Hematopoietic multipotent progenitor cell treated with erythropoietin and hydrocortisone succinate and interleukin-3 and kit ligand, for 17 days (in vitro differentiated cells): ENCODE results near the gene FRMD6.
"Not testable (repeated sequence)": the region's sequence is repeated elsewhere in the genome, so short reads cannot be mapped to it uniquely, and the experiment has no call there.

Source experiments
- DNase-seq: peaks from one replicate; pipeline ENCODE4 v3.0.0-alpha.2; 2015; ENCODE audit warnings: low spot score

Gene FRMD6

DNA sequence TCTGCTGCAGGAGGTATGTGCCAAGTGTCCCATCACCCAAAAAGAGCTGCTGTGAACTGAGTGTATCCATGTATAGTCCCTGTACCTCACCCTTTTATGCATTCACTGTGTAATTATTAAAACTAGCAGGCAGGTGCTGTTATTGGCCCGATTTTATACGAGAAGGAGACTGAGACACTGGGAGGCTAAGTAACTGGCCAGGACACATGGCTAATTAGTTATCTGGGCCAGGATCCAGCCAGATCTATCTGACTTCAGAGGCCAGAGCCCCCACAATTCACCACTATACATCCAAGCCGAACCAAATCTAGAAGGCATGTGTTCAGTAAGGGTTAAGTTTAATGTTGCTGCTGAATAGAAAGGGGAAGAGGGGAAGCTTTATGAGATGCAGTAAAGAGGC lies 73.4 kb downstream of the FRMD6 start:
- DNase-seq: no peak

DNA sequence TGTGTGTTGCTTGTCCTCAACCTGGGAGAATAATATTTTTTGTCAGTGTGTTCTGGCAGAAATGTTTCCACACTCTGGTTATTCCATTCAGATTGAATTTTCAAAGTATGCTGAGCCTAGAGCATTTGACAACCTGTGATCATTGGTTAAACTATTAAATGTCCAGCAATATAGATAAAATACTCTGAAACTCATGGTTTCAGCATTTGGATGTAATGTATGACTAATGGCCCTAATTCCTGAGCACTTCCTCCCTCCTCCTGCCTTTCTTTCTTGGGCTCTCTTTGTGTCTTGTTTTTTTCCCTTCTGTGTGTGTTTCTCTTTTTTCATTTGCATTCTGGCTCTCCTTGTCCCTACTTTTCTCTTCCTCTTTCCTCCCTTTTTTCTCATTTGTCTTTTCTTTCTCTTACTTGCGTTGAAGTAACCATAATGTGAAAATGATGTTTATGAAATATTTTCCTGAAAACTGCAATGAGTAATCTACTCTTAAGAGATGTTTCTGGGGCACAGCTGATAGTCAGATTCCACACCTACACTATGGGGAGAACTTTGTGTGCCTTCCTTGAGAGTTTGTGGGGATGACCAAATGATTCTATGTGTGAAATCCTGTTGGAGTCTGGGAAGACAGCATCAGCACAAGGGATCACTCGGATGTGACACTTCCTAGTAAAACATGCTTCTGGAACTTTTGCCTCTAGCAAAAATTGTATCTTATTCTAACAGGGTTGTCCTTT lies 74.6 kb downstream of the FRMD6 start:
- no peak for DNase-seq

DNA sequence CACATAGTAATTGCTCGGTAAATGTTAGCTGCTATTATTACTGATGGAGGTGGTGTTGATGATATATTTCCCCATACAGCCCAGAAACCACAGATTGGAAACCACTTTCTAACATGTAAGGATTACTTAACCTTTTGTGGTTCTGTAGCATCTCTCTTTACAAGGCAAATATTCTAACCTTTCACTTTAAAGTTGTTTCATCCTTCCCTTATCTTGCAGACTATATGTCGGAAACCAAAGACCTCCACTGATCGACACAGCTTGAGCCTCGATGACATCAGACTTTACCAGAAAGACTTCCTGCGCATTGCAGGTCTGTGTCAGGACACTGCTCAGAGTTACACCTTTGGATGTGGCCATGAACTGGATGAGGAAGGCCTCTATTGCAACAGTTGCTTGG lies 75.8 kb downstream of the FRMD6 start:
- DNase-seq: no peak

DNA sequence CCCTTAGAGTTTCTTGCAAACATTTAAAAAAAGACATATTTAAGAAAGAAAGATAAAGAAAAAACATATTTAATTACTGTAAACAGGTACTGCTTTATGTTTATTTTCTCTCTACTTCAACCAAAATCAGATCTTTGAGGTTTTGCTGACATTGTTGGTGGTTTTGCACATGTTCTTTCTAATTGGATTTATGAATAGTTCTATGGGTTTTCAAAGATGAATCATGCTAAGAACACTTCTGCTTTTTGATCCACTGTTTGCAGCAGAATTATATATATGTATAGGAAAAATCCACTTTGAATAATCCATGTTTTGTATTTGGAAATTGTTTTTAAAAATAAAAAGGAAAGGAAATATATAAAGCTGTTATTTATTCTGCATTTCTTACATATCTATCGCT lies 78.4 kb downstream of the FRMD6 start:
- no peak for DNase-seq

DNA sequence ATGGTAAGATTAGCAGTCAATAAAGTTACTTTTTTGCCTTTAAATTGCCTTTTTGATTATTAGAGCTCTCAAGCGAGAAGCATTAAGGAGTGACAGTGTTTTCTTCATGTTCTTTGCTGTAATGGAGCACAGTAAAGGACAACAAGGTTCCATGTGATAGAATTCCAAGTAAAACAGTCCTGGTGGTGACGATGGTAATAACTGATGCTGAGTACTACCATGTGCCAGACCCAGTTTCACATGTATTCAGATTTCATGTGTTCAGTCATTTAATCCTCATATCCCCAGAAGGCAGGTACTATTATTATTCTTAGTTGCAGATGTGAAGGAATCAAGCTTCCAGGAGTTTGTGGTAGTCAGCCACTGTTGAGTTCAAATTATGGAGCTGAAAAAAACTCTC lies 79.0 kb downstream of the FRMD6 start:
- DNase-seq: no peak

DNA sequence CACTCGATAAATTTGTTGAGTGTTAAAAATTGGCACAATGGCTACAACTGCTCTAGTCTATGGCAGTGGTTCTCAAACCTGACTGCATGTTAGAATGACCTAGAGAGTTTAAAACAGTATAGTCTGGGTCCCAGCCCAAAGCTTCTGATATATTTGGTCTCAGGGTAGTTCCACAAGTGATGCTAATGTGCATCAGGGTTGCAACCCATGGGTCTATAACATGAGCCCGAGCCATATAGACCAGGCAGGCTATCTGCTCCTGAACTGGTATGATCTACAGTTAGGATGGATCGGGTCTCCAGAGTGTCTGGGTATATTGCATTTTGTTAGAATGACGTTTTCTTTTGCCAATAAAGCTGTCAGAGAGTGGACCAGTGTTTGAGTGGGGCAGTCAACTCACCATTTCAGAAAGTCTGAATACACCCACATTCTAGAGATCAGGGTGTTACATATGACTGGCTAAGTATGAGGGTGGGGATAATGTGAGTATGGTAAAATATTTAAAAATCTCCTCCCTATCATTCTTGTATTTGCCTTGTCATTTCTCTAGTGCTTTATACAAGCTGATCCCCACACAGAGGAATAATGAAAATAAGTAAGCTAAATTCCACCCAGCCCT lies 80.9 kb downstream of the FRMD6 start:
- no peak for DNase-seq

DNA sequence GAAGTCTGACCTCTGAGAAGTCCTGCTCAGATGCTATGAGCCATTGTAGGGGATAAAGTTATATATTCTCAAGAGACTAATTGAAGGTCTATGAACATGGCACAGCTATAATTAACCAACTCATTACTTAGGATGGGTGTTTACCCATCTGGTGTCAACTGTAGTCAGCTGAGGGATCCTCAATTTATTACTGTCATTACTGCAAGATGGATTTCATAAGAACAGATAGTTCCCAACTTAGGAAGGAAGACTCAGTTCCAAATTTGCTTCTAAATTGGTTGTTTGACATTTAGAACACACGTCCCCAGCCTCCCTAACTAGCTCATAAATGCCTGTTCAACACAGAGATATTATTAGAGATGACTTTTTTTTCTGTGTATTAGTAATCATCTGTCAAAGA lies 81.4 kb downstream of the FRMD6 start:
- no peak for DNase-seq

DNA sequence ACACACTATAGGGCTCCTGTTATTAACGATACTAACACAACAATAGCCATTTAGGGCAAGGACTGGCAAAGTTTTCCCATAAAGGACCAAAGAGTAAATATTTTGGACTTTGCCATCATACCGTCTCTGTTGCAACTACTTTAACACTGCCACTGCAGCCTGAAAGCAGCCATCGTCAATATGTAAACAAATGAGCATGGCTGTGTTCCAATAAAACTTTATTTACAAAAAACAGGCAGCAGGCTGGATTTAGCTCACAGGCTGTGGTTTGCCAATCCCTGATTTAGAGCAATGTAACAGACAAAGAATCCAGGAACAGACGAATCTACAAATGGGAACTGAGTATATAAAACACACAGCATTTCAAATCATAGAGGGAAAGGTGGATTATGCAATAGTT lies 84.1 kb downstream of the FRMD6 start:
- DNase-seq: no peak

DNA sequence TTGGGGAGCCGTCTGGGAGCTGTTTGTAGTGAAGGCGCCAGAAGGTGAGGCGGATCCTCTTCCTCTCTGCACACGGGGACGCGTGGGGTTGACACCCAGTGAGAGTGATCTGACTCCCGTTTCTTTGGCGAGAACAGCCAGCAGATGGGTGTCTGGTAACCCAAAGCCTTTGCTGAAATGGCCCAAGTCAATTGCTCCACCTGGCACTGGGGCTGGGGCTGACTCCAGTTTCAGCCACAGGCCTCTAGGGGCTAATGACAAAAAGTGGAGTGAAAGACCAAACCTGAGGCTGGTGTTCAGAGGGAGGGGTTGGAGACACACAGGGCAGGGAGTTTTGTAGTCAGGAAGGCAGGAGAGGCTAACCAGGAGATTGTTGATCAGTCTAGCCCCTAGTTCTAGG lies 87.0 kb downstream of the FRMD6 start:
- DNase-seq: no peak

DNA sequence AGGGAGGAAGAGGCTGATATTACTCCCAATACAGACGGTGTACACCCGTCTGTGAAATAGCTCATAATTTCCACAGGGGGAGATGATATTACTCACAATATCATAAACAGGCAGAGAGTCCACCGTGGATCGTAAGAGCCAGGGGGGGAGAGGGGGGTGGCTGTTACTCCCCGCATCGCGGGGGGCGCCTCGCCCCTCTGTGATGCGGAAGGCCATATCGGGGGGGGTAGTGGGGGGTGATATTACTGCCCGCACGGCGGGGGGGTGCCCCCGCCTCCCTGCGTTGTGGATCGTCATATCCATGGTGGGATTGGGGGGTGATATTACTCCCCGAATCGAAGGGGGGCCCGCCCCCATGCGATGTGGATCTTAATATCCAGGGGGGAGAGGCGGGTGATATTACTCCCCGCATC lies 91.9 kb downstream of the FRMD6 start:
- no peak for DNase-seq

DNA sequence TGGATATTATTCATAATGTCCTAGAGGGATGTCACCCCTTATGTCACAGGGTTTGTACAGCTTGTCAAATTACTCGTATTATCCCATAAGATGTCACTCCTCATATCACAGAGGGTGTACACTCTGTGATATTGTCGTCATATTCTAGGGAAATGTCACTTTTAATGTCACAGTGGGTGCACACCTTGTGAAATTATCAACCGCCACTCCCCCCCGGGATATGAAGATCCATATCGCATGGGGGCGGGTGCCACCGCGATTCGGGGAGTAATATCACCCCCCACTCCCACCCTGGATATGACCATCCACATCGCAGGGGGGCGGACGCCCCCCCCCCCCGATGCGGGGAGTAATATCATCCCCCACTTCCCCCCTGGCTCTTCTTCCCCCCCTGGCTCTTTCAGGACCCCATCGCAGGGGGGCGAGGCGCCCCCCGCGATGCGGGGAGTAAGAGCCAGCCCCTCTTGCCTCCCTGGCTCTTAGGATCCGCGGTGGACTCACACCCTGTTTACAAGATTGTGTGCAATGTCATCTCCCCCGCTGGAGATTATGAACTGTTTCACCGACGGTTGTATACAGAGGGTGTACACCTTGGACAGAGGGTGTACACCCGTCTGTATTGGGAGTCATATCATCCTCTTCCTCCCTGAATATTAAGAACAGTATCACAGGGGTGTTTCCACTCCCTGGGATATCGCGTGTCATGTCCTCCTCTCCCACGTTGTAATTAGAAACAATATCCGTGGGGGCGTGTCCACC lies 92.8 kb downstream of the FRMD6 start:
- no peak for DNase-seq

DNA sequence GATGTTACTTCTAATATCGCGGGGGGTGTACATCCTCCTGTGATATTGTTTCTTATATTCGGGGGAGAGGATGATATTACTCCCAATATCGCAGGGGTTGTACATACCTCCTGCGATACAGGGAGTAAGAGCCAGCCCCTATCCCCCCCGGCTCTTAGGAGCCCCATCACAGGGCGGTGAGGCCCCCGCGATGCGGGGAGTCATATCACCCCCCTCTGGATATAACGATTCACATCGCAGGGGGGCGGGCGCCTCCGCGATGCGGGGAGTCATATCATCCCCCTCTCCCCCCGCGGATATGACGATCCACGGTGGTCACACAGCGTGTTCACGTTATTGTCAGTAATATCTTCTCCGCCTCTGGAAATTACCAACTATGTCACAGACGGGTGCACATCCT lies 95.1 kb downstream of the FRMD6 start:
- DNase-seq: not testable (repeated sequence)

DNA sequence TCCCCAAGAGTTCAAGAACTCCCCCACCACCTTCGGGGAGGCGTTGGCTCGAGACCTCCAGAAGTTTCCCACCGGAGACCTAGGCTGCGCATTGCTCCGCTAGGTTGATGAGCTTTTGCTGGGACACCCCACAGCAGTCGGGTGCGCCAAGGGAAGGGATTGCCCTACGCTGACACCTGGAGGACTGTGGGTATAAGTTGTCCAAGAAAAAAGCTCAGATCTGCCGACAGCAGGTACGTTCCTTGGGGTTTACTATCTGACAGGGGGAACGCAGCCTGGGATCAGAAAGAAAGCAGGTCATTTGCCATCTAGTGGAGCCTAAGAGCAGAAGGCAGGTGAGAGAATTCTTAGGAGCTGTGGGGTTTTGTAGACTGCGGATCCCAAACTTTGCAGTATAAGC lies 98.8 kb downstream of the FRMD6 start:
- no peak for DNase-seq

DNA sequence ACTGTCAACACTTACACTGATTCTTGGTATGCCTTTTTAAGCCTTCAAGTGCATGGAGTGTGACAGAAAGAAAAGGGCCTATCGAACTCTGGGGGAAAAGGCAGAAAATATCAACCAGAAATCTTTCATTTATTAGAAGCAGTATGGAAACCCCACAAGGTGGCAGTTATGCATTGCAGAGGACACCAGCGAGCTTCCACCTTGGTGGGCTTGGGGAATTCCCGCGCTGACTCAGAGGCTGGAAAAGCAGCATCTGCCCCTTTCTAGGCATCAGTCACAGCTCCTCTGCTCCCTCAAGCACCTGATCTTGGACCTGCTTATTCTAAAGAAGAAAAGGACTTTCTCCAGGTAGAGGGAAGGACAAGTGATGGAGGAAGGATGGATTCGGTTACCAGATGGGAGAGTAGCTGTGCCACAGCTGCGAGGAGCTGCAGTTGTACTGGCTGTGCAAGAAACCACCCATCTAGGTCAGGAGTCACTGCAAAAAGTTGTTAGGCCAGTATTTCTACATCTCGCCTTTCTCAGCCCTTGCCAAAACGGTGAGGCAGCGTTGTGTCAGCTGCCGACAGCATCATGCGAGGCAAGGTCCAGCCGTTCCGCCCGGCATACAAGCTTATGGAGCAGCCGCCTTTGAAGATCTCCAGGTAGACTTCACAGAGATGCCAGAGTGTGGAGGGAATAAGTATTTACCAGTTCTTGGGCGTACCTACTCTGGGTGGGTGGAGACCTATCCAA lies 100.1 kb downstream of the FRMD6 start:
- not testable (repeated sequence) for DNase-seq

DNA sequence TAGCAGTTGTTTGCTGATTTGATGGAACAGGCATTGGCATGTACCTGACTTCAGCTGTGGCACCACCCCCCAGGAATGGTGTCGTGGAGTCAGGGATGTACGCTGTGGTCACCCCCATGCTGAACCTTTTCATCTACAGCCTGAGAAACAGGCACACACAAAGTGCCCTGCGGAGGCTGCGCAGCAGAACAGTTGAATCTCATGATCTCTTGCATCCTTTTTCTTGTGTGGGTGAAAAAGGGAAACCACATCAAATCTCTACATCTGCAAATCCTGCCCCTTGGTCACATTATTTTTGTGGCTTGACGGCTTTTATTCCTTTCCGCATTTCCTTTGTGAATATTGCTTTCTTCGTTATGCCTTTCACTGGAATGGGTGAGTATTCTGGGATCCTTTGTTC lies 106.0 kb downstream of the FRMD6 start:
- not testable (repeated sequence) for DNase-seq

DNA sequence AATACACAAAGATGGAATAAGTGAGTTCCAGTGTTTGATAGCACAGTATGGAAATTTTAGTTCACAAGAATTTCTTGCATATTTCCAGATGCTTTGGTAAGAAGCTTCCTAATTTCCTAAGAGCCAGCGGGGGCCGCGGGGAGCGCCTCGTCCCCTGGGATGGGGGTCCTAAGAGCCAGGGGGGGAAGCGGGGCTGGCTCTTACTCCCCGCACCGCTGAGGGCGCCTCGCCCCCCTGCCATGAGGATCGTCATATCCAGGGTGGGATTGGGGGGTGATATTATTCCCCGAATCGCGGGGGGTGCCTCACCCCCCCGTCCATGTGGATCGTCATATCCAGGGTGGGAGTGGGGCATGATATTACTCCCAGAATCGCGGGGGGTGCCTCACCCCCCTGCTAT lies 108.2 kb downstream of the FRMD6 start:
- no peak for DNase-seq

DNA sequence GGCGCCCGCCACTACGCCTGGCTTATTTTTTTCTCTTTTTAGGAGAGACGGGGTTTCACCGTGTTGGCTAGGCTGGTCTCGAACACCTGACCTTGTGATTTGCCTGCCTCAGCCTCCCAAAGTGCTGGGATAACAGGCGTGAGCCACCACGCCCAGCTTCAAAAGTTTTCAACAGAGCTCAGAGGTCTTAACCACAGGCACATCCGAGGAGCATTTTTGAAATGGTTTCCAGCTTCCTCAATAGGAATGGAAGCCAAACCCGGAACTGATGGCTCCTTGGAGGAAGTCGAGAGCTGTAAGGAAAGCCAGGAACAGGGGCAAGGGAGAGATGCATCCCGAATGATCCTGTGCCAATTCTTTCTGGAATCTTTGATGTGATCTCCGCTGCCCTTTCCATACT lies 114.0 kb downstream of the FRMD6 start:
- DNase-seq: not testable (repeated sequence)

DNA sequence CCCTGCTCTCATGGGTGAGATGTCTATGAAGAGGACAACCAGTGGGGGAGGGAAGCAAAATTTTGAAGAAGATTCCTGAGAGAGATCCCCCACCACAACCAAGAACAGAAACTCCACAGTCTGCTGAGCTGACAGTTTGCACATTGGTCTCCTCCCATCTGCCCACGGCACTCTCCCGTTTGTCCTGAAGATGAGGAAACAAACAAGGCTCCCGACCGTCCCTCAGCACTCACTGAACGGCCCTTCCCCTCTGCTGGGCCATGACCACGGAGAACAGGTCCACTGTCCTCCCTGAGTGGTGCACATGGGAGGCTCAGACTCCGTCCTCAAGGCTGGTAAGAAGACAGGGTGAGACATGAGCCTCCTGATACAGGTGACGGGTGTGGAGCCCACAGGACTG lies 114.9 kb downstream of the FRMD6 start:
- DNase-seq: not testable (repeated sequence)

DNA sequence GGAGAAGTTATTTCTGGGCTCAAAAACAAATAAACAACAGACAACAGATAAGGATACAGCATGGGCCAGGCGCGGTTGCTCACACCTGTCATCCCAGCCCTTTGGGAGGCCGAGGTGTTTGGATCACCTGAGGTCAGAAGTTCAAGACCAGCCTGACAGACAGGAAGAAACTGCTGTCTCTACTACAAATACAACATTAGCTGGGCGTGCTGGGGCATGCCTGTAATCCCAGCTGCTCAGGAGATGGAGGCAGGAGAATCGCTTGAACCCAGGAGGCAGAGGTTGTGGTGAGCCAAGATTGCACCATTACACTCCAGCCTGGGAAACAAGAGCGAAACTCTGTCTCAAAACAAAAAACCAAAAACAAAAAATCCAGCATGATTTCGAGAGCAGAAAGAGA lies 117.6 kb downstream of the FRMD6 start:
- not testable (repeated sequence) for DNase-seq

DNA sequence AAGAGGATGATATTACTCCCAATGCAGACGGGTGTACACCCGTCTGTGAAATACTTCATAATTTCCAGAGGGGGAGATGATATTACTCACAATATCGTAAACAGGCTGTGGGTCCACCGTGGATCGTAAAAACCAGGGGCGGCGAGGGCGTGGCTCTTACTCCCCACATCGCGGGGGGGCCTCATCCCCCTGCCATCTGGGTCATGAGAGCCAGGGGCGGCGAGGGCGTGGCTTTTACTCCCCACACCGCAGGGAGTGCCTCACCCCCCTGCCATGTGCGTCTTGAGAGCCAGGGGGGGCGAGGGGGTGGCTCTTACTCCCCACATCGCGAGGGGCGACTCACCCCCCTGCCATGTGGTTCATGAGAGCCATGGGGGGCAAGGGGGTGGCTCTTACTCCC lies 122.5 kb downstream of the FRMD6 start:
- no peak for DNase-seq

DNA sequence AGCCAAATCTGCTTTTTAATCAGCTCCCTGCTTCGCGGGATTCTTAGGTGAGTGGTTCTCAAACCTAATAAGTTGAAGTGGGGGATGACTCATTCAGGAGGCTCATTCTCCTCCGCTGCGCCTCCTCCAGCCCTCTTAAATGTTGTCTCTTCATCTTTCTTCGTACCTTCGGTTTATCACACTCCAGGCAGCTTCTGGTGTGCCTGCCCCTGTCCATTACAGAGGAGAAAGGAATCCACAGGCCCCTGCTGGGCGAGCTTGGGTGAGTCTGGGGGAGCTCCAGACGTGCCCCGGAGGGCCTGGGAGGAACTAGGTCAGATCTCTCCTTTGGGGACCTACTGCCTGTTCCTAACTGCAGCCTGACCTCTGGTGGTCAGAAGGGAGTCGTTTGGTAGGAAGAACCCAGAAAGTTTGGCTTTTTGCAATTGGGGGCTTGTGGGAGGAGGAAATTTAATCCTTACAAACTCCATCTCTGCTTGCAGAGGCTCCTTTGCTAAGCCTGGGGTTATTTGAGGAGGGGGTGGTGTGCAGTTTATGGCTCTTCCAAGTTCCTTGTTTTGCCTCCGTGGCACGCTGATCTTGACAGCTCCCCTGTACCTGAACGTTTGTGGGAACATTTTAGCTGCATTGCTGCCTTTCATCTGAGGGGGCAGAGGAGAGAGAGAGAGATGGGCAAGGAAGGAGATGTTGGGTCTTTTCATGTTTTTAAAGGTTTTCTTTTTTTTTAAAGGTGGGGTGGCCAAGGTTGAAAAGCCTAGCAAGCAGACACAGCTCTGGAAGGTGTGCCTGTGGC lies 124.6 kb downstream of the FRMD6 start:
- DNase-seq: no peak
